GM18873 (cell line): ENCODE data around the gene FAM171A1.
A peak's percentile ranks its signal among the peaks of the same experiment; 100 is the strongest.

ENCODE experiments used
- ATAC-seq: cut with Tn5 transposase; IDR thresholded peaks from one replicate; pipeline ENCODE4 v1.9.1; 2021; ENCODE audit warnings: mild to moderate bottlenecking, moderate library complexity, moderate number of reproducible peaks; ENCODE audit not compliant: unreplicated experiment, low FRiP score

The FAM171A1 gene

GRCh38 chr10:15374566-15374965, 3.5 kb upstream of the FAM171A1 start:
- peak; percentile 10 for ATAC-seq

GRCh38 chr10:15374156-15374555, 3.1 kb upstream of the FAM171A1 start:
- ATAC-seq: peak; percentile 55

DNA sequence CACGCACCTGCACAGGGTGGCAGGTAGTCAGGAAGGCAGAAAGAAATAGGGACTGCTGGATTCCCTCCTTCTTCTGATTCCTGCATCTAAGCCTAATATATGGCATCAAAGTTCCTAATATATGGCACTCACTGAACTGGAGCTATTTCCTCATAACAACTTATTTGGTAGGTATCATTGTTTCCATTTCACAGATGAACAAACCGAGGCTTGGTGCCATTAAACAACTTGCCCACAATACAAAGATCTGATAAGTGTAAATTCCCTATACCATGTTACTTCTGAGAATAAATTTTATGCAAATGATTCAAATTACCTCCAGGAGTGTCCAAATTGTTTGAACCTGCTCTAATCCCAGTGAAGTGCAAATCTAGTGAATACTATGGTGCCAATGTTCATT, 2.1 kb upstream of the FAM171A1 start:
- no peak for ATAC-seq

GRCh38 chr10:15370212-15370855, 755 bp downstream of the FAM171A1 start:
- ATAC-seq: no peak

DNA sequence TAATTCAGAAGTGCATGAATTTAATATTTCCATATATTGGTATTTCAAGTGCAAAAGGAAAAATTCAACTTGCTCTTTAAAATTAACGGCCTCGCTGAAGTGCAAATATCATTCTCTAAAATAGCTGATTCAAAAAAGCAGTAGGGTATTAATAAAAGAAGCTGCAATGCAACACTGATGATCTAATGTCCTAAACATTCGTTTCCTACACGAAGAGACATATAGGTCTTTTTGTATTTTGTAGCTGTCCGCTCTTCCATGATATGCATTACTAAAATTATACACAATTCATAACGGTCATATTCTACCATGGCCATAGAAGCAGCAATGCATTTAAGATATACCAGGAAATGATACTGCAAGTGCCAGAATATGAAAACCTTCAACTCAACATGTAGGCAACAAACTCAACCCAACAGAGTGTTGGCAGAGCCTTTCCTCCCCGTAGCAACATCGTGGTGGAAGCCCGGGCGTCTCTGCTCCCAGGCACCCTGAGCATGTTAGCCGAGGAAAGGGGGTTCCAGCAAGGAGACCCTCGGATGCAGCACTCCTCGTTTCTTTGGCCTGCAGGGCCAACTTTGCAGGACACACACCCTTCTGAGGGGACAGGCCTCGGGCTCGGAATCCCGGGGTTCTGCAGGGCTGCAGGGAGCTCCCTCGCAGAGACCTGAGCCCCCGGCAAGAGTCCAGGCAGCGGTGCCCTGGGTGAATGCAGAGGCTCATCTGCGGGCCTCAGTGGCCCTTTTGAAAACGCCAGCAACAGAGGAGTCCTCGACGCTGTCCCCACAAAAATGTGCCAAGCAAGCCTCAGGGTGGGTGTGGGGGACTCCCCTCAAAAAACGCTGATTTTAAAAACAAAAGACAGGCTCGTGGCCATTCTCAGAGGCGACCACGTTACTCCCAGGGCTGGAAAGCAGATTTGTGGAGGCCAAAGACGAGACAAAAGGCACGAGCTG, 1.6 kb downstream of the FAM171A1 start:
- no peak for ATAC-seq

GRCh38 chr10:15368101-15368855, 2.8 kb downstream of the FAM171A1 start:
- ATAC-seq: no peak

- ATAC-seq: no peak
Measured at GRCh38 chr10:15367296-15368085, 3.6 kb downstream of the FAM171A1 start.

DNA sequence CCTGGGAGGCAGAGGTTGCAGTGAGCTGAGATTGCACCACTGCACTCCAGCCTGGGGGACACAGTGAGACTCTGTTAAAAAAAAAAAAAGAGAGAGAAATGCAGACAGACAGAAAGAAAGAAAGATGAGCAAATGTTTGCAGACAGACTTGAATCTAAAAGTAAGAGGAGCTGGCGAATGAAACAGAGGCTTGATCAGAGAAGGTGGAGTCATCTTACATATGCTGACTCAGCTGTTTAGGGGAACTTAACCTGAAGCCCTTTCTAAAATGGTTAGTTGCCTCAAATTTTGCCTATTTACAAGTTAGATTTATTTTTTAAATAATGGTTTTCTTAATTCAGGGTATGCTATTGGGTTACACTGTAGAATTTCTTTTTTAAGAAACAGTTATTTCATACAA, 5.4 kb downstream of the FAM171A1 start:
- no peak for ATAC-seq

DNA sequence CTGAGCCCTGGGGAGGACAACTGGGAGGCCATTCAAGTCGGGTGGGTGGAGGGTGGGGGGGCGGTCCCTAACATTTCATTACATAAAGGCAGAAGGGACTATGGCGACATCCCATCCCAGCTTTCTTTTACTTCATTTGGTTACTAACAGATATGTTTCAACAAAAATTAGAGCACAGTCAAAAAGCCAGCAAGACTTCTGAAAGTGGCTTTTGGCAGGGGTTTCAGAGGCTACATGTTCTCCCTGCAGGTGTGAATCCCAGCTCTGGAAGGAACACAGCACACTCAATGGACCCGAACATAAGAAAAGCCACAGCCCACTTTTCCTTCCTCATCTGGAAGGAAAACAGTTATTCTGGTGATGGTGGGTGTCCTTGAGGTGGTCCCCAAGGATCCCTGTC, 7.1 kb downstream of the FAM171A1 start:
- ATAC-seq: no peak

DNA sequence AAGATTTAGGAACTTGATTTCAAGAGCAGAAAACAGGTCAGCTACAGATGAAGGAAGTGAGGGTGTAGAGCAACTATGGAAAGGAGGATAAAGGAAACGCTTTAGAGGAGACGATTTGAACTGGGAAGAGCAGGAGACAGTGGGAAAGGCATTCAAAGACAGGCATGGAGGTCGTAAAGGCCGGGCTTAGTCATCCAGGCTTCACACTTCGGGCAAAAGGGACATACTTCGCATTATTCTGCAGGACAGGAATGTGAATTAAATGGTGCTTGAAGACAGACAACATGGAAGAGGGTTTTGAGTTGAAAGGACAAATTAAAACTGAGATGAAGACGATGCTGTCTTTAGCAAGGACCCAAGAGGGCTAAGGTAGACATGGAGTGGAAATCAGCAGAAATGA, 8.1 kb downstream of the FAM171A1 start:
- no peak for ATAC-seq

GRCh38 chr10:15361131-15361530, 10.0 kb downstream of the FAM171A1 start:
- no peak for ATAC-seq

DNA sequence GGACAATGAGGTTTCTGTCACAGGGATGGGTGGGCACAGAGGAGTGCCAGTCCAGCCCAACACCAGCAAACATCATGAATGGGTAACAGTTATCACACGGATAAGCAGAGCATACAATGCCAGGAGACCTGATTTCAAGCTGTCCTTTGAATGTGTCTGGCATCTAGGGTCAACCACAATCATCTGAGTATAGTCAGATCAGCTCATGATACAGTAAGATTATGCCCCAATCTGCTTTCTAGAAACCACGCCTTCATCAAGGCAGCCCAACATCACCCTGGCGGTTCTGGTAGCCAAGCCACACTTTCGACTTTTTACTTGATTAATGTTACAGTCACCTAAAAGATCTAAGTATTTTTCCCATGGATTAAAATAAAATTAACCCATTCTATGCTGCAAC, 10.5 kb downstream of the FAM171A1 start:
- ATAC-seq: no peak

DNA sequence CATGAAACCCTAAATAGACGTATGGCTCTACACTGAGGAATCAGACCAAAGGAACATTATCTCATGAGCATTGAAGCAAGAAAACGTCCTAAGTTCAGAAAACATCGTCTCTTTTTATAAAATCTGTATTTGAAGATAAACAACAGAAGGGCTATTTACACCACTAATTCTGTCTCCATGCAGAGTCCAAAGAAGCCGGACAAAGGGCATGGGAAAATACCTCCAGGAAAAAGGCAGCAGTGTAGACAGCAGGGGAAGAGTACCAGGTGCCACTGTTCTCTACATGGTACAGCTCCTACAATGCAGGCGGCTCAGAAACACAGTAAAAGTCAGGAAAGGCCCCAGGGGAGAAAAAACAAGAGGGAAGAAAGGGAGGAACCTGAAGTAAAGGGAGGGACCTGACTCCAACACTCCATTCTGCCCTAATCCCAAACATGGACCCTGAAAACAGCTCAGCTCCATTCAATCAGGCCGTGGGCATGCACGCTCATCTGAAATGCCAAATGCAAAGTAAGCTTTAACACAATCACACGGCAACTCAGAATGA, 17.5 kb downstream of the FAM171A1 start:
- no peak for ATAC-seq

DNA sequence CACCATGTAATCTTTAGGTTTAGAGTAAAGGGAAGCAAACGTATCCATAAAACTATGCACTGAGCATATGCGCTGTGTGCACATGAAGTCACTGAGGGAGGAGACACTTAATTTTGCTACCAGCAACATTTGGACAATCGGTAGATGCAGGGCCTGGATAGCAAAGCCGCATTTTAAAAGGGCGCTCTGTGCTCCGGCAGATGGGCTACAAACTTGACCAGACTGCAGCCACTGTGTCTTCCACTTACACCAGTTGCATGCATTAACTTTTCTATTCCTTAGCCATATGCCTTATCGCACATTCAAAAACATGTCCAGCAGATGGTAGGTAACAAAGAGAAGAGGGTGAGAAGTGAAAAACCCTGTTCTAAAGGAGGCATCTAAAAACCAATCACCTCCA, 18.3 kb downstream of the FAM171A1 start:
- no peak for ATAC-seq

GRCh38 chr10:15352201-15352600, 18.9 kb downstream of the FAM171A1 start:
- no peak for ATAC-seq

GRCh38 chr10:15351099-15351820, 19.8 kb downstream of the FAM171A1 start:
- no peak for ATAC-seq

DNA sequence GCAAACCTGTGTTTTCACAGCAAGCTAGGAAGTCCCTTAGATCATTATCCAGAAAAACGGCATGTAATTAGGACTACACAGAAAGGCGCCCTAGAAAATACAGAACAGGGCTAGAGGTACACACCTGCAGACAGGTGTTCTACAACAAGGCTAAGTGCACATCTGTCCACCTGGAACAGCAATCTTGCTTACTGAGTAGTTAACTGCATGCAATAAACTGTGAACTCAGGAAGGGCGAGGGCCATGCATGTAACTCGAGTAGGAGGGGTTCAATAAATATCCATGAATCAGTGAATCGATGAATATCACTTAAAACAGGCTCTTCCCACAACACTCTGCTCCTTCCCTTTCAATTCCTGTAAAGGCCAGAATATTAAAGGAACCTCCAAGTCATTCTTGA, 22.0 kb downstream of the FAM171A1 start:
- no peak for ATAC-seq

- ATAC-seq: no peak
Measured at GRCh38 chr10:15348579-15348978, 22.5 kb downstream of the FAM171A1 start.

GRCh38 chr10:15347150-15347549, 23.9 kb downstream of the FAM171A1 start:
- ATAC-seq: no peak
